Lower leg skin (tissue), 4 donors: ENCODE data around the gene SULT4A1. TPM values are rescaled to one million over a fixed set of nuclear protein-coding genes. Genes with fewer than 3 reads are reported as not detected.

ENCODE experiments used
- DNase-seq, 2 donors: peaks; one replicate each; pipeline ENCODE4 v3.0.0-alpha.2; 2019; ENCODE audit warnings: low spot score in 2 of 2
- H3K4me3 ChIP-seq: fragments of 200-600 bp; sonication (generic); 2 replicates; pipeline ENCODE4 v1.5.1; 2017; ENCODE audit warnings: mild to moderate bottlenecking, low read depth; ENCODE audit not compliant: poor library complexity, severe bottlenecking
- POLR2A ChIP-seq, 2 donors: fragments of 450-650 bp; IDR thresholded peaks; one replicate each; pipeline ENCODE4 v1.6.1; 2016 to 2017; ENCODE audit warnings: antibody characterized with exemption in 2 of 2, mild to moderate bottlenecking in 1 of 2, moderate library complexity in 1 of 2
- WGBS, 2 donors: methylation state at CpG; one replicate each; pipeline ENCODE4 v1.1.5; 2018; 5-methylcytosine and 5-hydroxymethylcytosine counted together
- intact Hi-C: fragments of 100-400 bp; cut with DNase I; formaldehyde crosslinking; loops from one replicate; pipeline ENCODE4 v1.15.0; 2023; ENCODE audit warnings: low total_unique reads
- total RNA-seq, 4 donors: library from RNA; depleted of rRNA; stranded (reverse); fragments of >200 nt; gene quantifications; one replicate each; pipeline ENCODE4 v1.1.0, GENCODE V29; 2016
- TF ChIP-seq, protein P1 (sequence below), 3 donors: fragments of 450-650 bp; IDR thresholded peaks; one replicate each; pipeline ENCODE4 v1.5.1; 2016; ENCODE audit warnings: antibody characterized with exemption in 3 of 3, mild to moderate bottlenecking in 3 of 3, moderate library complexity in 2 of 3

Gene SULT4A1
- total RNA-seq, 4 donors from 2014 or later: not detected

DNA sequence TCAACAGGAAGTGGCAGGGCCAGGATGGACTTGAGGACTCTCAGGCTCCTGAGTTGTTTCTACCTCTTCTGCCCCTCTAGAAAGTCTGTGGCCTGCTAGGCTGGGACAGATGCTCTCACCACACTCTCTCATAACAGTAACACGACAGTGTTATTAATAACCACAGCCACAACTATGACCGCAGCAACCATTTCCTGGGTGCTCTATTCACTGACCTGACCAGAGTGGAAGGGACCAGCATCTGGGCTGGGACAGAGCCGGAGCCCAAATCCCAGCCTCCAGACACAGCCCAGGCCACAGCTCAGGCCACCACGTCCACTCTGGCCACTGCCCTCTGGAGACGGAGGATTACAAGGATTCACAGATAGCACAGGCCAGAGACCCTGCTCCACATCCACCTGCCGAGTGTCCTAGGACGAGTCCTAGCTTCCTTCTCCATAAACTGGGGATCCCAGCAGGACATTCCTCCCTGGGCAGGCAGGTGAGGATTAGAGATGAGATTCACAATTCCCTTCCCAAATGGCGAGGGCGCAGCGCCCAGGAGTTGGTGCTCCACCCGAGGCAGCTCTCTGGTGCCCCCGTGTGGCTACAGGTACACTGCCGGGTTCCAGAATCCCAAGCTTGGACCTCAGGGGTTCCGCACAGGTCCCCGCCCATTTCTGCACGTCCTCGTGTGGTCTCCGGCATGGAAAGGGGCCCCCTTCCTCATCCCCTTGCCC lies 22.4 kb upstream of the SULT4A1 start:
- TF ChIP-seq POLR2A (IDR thresholded peaks at IDR 0.05): no peak
- TF ChIP-seq, protein P1, sequence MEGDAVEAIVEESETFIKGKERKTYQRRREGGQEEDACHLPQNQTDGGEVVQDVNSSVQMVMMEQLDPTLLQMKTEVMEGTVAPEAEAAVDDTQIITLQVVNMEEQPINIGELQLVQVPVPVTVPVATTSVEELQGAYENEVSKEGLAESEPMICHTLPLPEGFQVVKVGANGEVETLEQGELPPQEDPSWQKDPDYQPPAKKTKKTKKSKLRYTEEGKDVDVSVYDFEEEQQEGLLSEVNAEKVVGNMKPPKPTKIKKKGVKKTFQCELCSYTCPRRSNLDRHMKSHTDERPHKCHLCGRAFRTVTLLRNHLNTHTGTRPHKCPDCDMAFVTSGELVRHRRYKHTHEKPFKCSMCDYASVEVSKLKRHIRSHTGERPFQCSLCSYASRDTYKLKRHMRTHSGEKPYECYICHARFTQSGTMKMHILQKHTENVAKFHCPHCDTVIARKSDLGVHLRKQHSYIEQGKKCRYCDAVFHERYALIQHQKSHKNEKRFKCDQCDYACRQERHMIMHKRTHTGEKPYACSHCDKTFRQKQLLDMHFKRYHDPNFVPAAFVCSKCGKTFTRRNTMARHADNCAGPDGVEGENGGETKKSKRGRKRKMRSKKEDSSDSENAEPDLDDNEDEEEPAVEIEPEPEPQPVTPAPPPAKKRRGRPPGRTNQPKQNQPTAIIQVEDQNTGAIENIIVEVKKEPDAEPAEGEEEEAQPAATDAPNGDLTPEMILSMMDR (IDR thresholded peaks at IDR 0.05): no peak
- WGBS, 2 donors: 18 to 23% methylated on average over 15 to 18 of the region's 18 CpGs
- intact Hi-C loops: no loop called here
- DNase-seq: no peak
- no peak overlapping the region for H3K4me3 ChIP-seq

DNA sequence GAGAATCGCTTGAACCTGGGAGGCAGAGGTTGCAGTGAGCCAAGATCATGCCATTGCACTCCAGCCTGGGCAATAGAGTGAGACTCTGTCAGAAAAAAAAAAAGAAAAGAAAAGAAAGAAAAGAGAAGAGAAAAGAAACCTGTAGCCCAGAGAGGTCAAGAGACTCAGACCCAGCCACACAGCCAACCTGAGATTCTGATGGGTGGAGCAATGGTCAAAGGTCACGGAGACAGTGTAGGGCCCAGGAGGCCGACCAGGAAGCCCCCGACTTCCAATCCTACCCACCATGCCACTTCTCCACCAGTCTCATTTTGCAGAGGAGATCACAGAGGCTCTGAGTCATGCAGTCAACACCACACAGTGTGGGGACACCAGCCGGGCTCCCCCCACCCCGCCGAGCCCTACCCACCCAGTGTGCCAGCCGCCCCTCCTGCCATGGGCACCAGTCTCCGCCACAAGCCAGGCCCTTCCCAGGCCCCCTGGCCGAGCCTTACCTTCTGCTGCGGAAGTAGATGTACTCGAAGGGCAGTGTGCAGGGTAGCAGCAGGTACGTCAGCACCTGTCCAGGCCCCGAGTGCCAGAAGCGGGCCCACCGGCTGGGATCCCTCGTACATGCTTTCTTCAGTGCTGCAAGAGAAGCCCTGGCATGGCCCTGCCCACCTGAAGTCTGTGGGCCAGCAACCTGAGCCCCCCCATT lies 21.6 kb upstream of the SULT4A1 start:
- no peak for TF ChIP-seq POLR2A (IDR thresholded peaks at IDR 0.05)
- TF ChIP-seq, protein P1 (IDR thresholded peaks at IDR 0.05): no peak
- no peak for DNase-seq
- H3K4me3 ChIP-seq: no peak overlapping the region
- intact Hi-C loops: no loop called here
- WGBS, 2 donors: 87 to 90% methylated on average over 13 to 17 of the region's 17 CpGs

DNA sequence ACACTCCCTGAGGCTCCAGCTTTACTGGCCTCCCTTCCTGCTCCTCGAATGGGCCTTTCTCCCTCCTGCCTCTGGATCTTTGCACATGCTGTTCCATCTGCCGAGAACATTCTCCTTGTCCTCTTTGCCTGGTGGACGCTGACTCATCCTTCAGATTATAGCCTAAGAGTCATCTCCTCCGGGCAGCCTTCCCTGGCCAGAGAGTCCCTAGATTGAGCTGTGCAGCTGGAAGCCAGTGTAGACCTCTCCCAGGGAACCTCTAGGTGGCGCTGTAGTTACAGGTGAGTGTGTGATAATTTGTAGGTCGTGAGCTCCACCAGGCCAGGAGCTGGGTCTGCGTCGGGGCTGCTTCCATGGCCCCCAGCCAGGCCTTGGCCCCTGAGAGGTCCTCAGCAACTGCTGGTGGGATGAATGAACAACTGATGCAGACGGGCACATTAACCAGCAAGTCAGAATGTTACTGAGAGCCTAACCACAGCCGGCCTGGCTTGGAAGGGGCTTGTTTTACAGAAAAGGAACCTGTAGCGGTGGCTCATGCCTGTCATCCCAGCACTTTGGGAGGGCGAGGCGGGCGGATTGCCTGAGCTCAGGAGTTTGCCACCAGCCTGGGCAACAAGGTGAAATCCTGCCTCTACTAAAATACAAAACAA lies 20.8 kb upstream of the SULT4A1 start:
- DNase-seq: no peak
- intact Hi-C loops: no loop called here
- TF ChIP-seq POLR2A (IDR thresholded peaks at IDR 0.05): no peak
- TF ChIP-seq, protein P1 (IDR thresholded peaks at IDR 0.05): no peak
- 36 to 37% methylated on average over 12 to 14 of the region's 14 CpGs for WGBS, 2 donors
- no peak overlapping the region for H3K4me3 ChIP-seq

DNA sequence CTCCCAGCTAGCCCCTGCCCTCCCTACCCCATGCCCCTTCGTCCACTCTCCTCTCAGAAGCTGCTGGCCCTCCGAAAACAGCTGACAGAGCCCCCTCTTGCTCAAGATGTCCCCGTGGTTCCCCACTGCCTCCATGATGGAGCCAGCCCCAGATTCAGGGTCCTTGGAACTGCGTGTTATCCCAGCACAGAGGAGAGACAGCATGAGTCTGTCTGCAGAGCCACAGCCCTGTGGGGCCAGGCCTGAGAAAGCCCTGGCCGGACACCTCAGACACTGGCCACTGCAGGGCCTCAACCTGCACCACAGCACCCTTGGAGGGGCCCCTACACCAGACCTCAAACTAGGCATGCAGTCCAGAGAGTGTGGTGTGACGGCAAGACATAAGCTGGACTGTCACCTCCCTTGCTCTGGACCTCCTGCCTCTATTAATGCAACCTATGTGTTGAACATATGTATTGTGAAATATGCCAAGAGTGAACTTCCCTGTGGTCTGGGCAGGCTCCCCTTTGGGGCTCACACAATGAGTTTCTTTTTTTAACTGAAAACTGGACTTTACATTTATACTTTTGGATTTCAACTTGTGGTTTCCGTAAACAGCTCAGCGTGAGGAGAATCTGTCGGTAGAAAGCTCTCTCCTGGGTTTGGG lies 19.9 kb upstream of the SULT4A1 start:
- no peak for TF ChIP-seq POLR2A (IDR thresholded peaks at IDR 0.05)
- TF ChIP-seq, protein P1 (IDR thresholded peaks at IDR 0.05): no peak
- H3K4me3 ChIP-seq: no peak overlapping the region
- DNase-seq: no peak
- 84 to 87% methylated on average over 9 of the region's 9 CpGs for WGBS, 2 donors
- intact Hi-C loops: no loop called here

DNA sequence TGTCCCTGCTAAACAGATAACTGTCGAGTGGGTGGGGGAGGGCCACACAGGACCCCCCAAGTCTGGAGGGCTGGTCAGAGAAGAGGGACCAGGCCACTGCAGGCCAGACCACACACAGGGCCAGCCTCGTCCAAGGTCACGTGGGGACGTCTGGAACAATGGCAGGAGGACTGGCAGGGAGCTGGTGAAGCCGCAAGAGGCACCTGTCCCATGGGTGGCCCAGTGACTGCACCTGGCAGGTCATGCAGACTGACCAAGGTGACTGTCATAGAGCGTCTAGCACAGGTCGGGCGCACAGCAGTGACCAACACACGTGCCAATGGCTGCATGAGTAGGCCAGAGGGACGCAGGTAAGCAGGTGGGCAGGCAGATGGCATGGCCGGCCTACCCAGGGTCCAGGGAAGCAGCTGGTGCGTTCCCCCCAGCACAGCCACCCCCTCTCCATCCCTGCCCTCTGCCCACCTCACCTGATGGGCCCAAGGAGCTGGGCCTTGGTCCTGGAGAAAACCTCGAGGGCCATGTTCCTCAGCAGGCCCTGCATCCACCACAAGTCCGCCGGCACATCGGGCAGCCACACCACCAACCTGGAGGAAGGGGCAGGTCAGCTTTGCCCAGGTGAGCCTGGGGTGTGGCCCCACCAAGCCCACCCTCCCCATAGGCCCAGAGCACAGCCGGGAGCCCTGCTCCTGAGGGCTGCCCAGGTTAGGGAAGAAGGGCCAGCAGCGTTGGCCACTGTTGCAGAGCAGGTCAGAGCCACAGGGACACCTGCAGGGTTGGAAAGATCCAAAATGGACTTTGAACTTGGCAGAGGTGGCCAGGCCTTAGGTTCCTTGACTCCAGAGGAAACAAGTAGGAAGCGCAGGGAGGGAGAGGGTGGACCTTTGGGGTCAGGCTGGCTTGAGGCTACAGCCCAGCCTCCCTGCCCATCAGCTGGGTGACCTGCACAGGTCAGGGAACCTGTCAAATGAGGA lies 19.1 kb upstream of the SULT4A1 start:
- no peak for TF ChIP-seq POLR2A (IDR thresholded peaks at IDR 0.05)
- TF ChIP-seq, protein P1 (IDR thresholded peaks at IDR 0.05): no peak
- intact Hi-C loops: no loop called here
- WGBS, 2 donors: 76 to 81% methylated on average over 12 to 18 of the region's 19 CpGs
- no peak overlapping the region for H3K4me3 ChIP-seq
- DNase-seq: no peak
